ENCODE measurements around the gene MYORG. TPM values are rescaled to one million over a fixed set of nuclear protein-coding genes. Genes with fewer than 3 reads are reported as not detected.

The MYORG gene
- total RNA-seq, 2 experiments from 2014 or later = 0.98 to 3.9 TPM

GRCh38 chr9:34318163-34318790 is 58.4 kb downstream of the MYORG start:
- no peak overlapping the region for H2AFZ ChIP-seq (ENCODE audit: low read length)
- H3K9me2 ChIP-seq (ENCODE audit: insufficient read depth, low read length) = no peaks in the 10 kb centered on the region
- H3K4me1 ChIP-seq (ENCODE audit: insufficient read depth, low read length, poor library complexity, severe bottlenecking) = peaks cover 2% of the 10 kb centered on the region
- BruUV-seq (replicated peaks) = no TSS peak
- H3K4me3 ChIP-seq (ENCODE audit: low read depth, low read length, poor library complexity, severe bottlenecking) = no peak overlapping the region
- no peak for TF ChIP-seq EZH2phosphoT487 (IDR thresholded peaks at IDR 0.05; ENCODE audit: borderline replicate concordance, low read depth, low read length)
- no peak for TF ChIP-seq CTCF (conservative IDR thresholded peaks at IDR 0.05; ENCODE audit: low read length)
- intact Hi-C loops (cut with micrococcal nuclease; ENCODE audit: unreplicated experiment) = loop anchor here (5.0 kb wide), 1 partner anchor 36 kb away; no protein-coding TSS in a partner anchor
- POLR2A ChIA-PET = interaction anchor here (1.2 kb wide), 1 partner anchor 10 kb away, joined by 3 read pairs; no protein-coding TSS in a partner anchor
- H3K36me3 ChIP-seq (ENCODE audit: insufficient read depth, low read length) = peaks cover 16% of the 10 kb centered on the region
- no peaks in the 10 kb centered on the region for H4K20me1 ChIP-seq (ENCODE audit: insufficient read depth, low read length)
- CTCF ChIA-PET (ENCODE audit: unreplicated experiment) = no interaction called here
- H3K4me2 ChIP-seq (ENCODE audit: low read length) = no peak overlapping the region
- no peak overlapping the region for H3K27ac ChIP-seq (ENCODE audit: low read depth, low read length, poor library complexity, severe bottlenecking)
- H3K9me3 ChIP-seq (ENCODE audit: low read length) = 0 out of 2 replicates have a peak, but pooled peaks cover 3% of the 10 kb centered on the region
- H3K79me2 ChIP-seq (ENCODE audit: insufficient read depth, low read depth, low read length) = peaks cover 22% of the 10 kb centered on the region; the same call in 1 of the 2 replicates
- no peak for DNase-seq (ENCODE audit: low spot score)

GRCh38 chr9:34317436-34317835 is 59.3 kb downstream of the MYORG start:
- Histone ChIP-seq H3K27ac (ENCODE audit: low read depth, low read length, poor library complexity, severe bottlenecking) (no peak overlapping the region), H3K36me3 (ENCODE audit: insufficient read depth, low read length) (peaks cover 16% of the 10 kb centered on the region), H3K4me3 (ENCODE audit: low read depth, low read length, poor library complexity, severe bottlenecking) (no peak overlapping the region), H3K9me3 (ENCODE audit: low read length) (0 out of 2 replicates have a peak, but pooled peaks cover 3% of the 10 kb centered on the region), H3K79me2 (ENCODE audit: insufficient read depth, low read depth, low read length) (peaks cover 15% of the 10 kb centered on the region; the same call in 1 of the 2 replicates), H3K4me2 (ENCODE audit: low read length) (no peak overlapping the region), H4K20me1 (ENCODE audit: insufficient read depth, low read length) (no peaks in the 10 kb centered on the region), H3K4me1 (ENCODE audit: insufficient read depth, low read length, poor library complexity, severe bottlenecking) (no peaks in the 10 kb centered on the region), H3K9me2 (ENCODE audit: insufficient read depth, low read length) (no peaks in the 10 kb centered on the region), H2AFZ (ENCODE audit: low read length) (no peak overlapping the region)
- ChIA-PET POLR2A (interaction anchor here (1.2 kb wide), 1 partner anchor 11 kb away, joined by 3 read pairs; no protein-coding TSS in a partner anchor), CTCF (ENCODE audit: unreplicated experiment) (no interaction called here)
- intact Hi-C loops (cut with micrococcal nuclease; ENCODE audit: unreplicated experiment) = loop anchor here (5.0 kb wide), 1 partner anchor 35 kb away; no protein-coding TSS in a partner anchor
- no TSS peak for BruUV-seq (replicated peaks)
- TF ChIP-seq EZH2phosphoT487 (IDR thresholded peaks at IDR 0.05; ENCODE audit: borderline replicate concordance, low read depth, low read length) (no peak), CTCF (conservative IDR thresholded peaks at IDR 0.05; ENCODE audit: low read length) (no peak)
- DNase-seq (ENCODE audit: low spot score) = no peak

Small RNAs within 50 kb of the gene (small RNA-seq; reads per million reads assigned to genes)
- gene RF00019 = not detected

Other genes starting within 250 kb of the MYORG start
- gene UBAP1, start 197.9 kb downstream of the MYORG start, total RNA-seq (2014; rRNA removed; shearing (Covaris generic)) = 12.4 and 13.1 TPM in 2 replicates
- gene UBAP1, start 197.9 kb downstream of the MYORG start, total RNA-seq (2022) = 22.4 and 24.9 TPM in 2 replicates
- 16.3 and 19.4 TPM in 2 replicates for gene KIF24, start 47.6 kb downstream of the MYORG start, total RNA-seq (2014; rRNA removed; shearing (Covaris generic))
- 13.9 and 15.8 TPM in 2 replicates for gene KIF24, start 47.6 kb downstream of the MYORG start, total RNA-seq (2022)
- 23.8 and 27.7 TPM in 2 replicates for gene NUDT2, start 47.3 kb downstream of the MYORG start, total RNA-seq (2014; rRNA removed; shearing (Covaris generic))
- gene NUDT2, start 47.3 kb downstream of the MYORG start, total RNA-seq (2022) = 26.7 and 28.0 TPM in 2 replicates
- gene FAM219A, start 81.7 kb upstream of the MYORG start, total RNA-seq (2014; rRNA removed; shearing (Covaris generic)) = 5.2 and 6.5 TPM in 2 replicates
- 12.7 and 14.3 TPM in 2 replicates for gene FAM219A, start 81.7 kb upstream of the MYORG start, total RNA-seq (2022)
- gene DNAI1, start 81.9 kb upstream of the MYORG start, total RNA-seq (2014; rRNA removed; shearing (Covaris generic)) = 0.57 TPM in 1 of 2 replicates, not detected in the other
- 0.55 and 0.97 TPM in 2 replicates for gene DNAI1, start 81.9 kb upstream of the MYORG start, total RNA-seq (2022)
- not detected in 2 replicates for gene ENHO, start 146.1 kb upstream of the MYORG start, total RNA-seq (2014; rRNA removed; shearing (Covaris generic))
- 0.46 and 0.91 TPM in 2 replicates for gene ENHO, start 146.1 kb upstream of the MYORG start, total RNA-seq (2022)
- not detected in 2 replicates for gene CNTFR, start 212.8 kb upstream of the MYORG start, total RNA-seq (2014; rRNA removed; shearing (Covaris generic))
- gene CNTFR, start 212.8 kb upstream of the MYORG start, total RNA-seq (2022) = not detected in 2 replicates
- 33.6 and 40.3 TPM in 2 replicates for gene RPP25L, start 235.2 kb upstream of the MYORG start, total RNA-seq (2014; rRNA removed; shearing (Covaris generic))
- 31.6 and 33.7 TPM in 2 replicates for gene RPP25L, start 235.2 kb upstream of the MYORG start, total RNA-seq (2022)
- 79.7 and 80.3 TPM in 2 replicates for gene DCTN3, start 243.6 kb upstream of the MYORG start, total RNA-seq (2014; rRNA removed; shearing (Covaris generic))
- gene DCTN3, start 243.6 kb upstream of the MYORG start, total RNA-seq (2022) = 84.2 and 96.3 TPM in 2 replicates